OCI-LY1 (cell line): ENCODE results near the gene OR1I1.

ENCODE experiments used
- H2AFZ ChIP-seq: fragments of 200-600 bp; sonication (generic), shearing (Covaris generic); 2 replicates; pipeline ENCODE4 v1.6.0; 2014; ENCODE audit warnings: antibody characterized with exemption, mild to moderate bottlenecking, low read length
- H3F3A ChIP-seq: fragments of 200-600 bp; sonication (generic), shearing (Covaris generic); 2 replicates; pipeline ENCODE4 v1.6.0; 2014; ENCODE audit warnings: mild to moderate bottlenecking, antibody characterized with exemption, low read length, moderate library complexity; ENCODE audit not compliant: insufficient read depth
- H3K27ac ChIP-seq: fragments of 200-600 bp; sonication (generic); 2 replicates; pipeline ENCODE4 v1.5.1; 2014; ENCODE audit warnings: low read length, mixed run types, mild to moderate bottlenecking, low read depth; ENCODE audit not compliant: poor library complexity, severe bottlenecking
- H3K27me3 ChIP-seq: fragments of 200-600 bp; sonication (generic); 2 replicates; pipeline ENCODE4 v1.6.0; 2014; ENCODE audit warnings: antibody characterized with exemption, mild to moderate bottlenecking, low read length, moderate library complexity; ENCODE audit not compliant: insufficient read depth
- H3K36me3 ChIP-seq: fragments of 200-600 bp; sonication (generic); 2 replicates; pipeline ENCODE4 v1.6.1; 2014; ENCODE audit warnings: mild to moderate bottlenecking, antibody characterized with exemption, low read length, moderate library complexity, mixed read lengths; ENCODE audit not compliant: insufficient read depth
- H3K4me1 ChIP-seq: fragments of 200-600 bp; sonication (generic); 2 replicates; pipeline ENCODE4 v1.5.1; 2014; ENCODE audit warnings: mild to moderate bottlenecking, low read length, moderate library complexity; ENCODE audit not compliant: insufficient read depth, severe bottlenecking
- H3K4me2 ChIP-seq: fragments of 200-600 bp; sonication (generic), shearing (Covaris generic); 2 replicates; pipeline ENCODE4 v1.6.1; 2014; ENCODE audit warnings: low read length
- H3K4me3 ChIP-seq: fragments of 200-600 bp; sonication (generic); 2 replicates; pipeline ENCODE4 v1.5.1; 2014; ENCODE audit warnings: low read length, low read depth, mild to moderate bottlenecking, mixed read lengths; ENCODE audit not compliant: poor library complexity, severe bottlenecking
- H3K79me2 ChIP-seq: fragments of 200-600 bp; shearing (Covaris generic); 2 replicates; pipeline ENCODE4 v1.6.1; 2016; ENCODE audit warnings: mixed run types, low read length, mixed read lengths; ENCODE audit not compliant: insufficient read depth
- H3K9ac ChIP-seq: fragments of 200-600 bp; sonication (generic), shearing (Covaris generic); 2 replicates; pipeline ENCODE4 v1.6.1; 2014; ENCODE audit warnings: mild to moderate bottlenecking, low read length, mixed read lengths
- H3K9me2 ChIP-seq: fragments of 200-600 bp; sonication (generic), shearing (Covaris generic); 2 replicates; pipeline ENCODE4 v1.6.1; 2014; ENCODE audit warnings: low read depth, mild to moderate bottlenecking, low read length, mixed read lengths
- H3K9me3 ChIP-seq: fragments of 200-600 bp; shearing (Covaris generic); 2 replicates; pipeline ENCODE4 v1.6.1; 2014; ENCODE audit warnings: low read length, mixed read lengths
- H4K20me1 ChIP-seq: fragments of 200-600 bp; sonication (generic), shearing (Covaris generic); 2 replicates; pipeline ENCODE4 v1.6.0; 2016; ENCODE audit warnings: mild to moderate bottlenecking, low read length; ENCODE audit not compliant: insufficient read depth
- CTCF ChIP-seq: fragments of 200-600 bp; sonication (generic), shearing (Covaris generic); IDR thresholded peaks from 2 replicates; pipeline ENCODE4 v1.5.1; 2017; ENCODE audit warnings: mild to moderate bottlenecking, antibody characterized with exemption, low read length, moderate library complexity, mixed read lengths
- EZH2 ChIP-seq: fragments of 200-600 bp; sonication (generic), shearing (Covaris generic); IDR thresholded peaks from 2 replicates; pipeline ENCODE4 v1.8.0; 2017; ENCODE audit warnings: borderline replicate concordance, mixed run types, mild to moderate bottlenecking, antibody characterized with exemption, low read length, moderate library complexity, mixed read lengths

Gene OR1I1

GRCh38 chr19:15108845-15109767 is 27.1 kb downstream of the OR1I1 start:
- no peak overlapping the region for H3K4me2 ChIP-seq
- no peak overlapping the region for H3K27ac ChIP-seq

GRCh38 chr19:15109768-15110417 is 27.9 kb downstream of the OR1I1 start:
- Histone ChIP-seq H3K79me2 (no peaks in the 10 kb centered on the region), H3K4me1 (no peaks in the 10 kb centered on the region), H2AFZ (no peak overlapping the region), H3K4me3 (no peak overlapping the region), H3K27me3 (no peaks in the 10 kb centered on the region; the same call in 1 of the 2 replicates), H3K36me3 (0 out of 2 replicates have a peak, but pooled peaks cover 6% of the 10 kb centered on the region), H3F3A (no peaks in the 10 kb centered on the region), H4K20me1 (no peaks in the 10 kb centered on the region), H3K27ac (no peak overlapping the region), H3K4me2 (no peak overlapping the region), H3K9me3 (no peaks in the 10 kb centered on the region), H3K9ac (no peak overlapping the region), H3K9me2 (no peaks in the 10 kb centered on the region)
- TF ChIP-seq CTCF, result no peak
- TF ChIP-seq EZH2, result no peak

More at GRCh38 chr19:15108845-15109767, 27.1 kb downstream of the OR1I1 start:
- no peak for TF ChIP-seq EZH2
- no peak for TF ChIP-seq CTCF
- Histone ChIP-seq H3K9ac (no peak overlapping the region), H3K4me3 (no peak overlapping the region), H3K9me3 (no peaks in the 10 kb centered on the region), H2AFZ (no peak overlapping the region), H3F3A (no peaks in the 10 kb centered on the region), H3K9me2 (no peaks in the 10 kb centered on the region), H3K4me1 (no peaks in the 10 kb centered on the region), H3K36me3 (no peaks in the 10 kb centered on the region), H3K79me2 (no peaks in the 10 kb centered on the region), H4K20me1 (no peaks in the 10 kb centered on the region), H3K27me3 (no peaks in the 10 kb centered on the region; the same call in 1 of the 2 replicates)

- TF ChIP-seq EZH2 (no peak), CTCF (no peak)
- Histone ChIP-seq H3K4me1 (no peaks in the 10 kb centered on the region), H3K9me3 (no peaks in the 10 kb centered on the region), H3K9me2 (no peaks in the 10 kb centered on the region), H3K27me3 (no peaks in the 10 kb centered on the region), H3F3A (no peaks in the 10 kb centered on the region), H3K79me2 (no peaks in the 10 kb centered on the region), H3K36me3 (peaks cover 11% of the 10 kb centered on the region; the same call in 1 of the 2 replicates), H2AFZ (no peak overlapping the region), H3K4me2 (no peak overlapping the region), H3K27ac (no peak overlapping the region), H3K9ac (no peak overlapping the region), H3K4me3 (no peak overlapping the region), H4K20me1 (no peaks in the 10 kb centered on the region)
Observed at GRCh38 chr19:15110418-15110815, 28.4 kb downstream of the OR1I1 start.
